Raji (cell line): Measurements from ENCODE around the gene CLEC4C.
"Not testable (repeated sequence)": the region's sequence is repeated elsewhere in the genome, so short reads cannot be mapped to it uniquely, and the experiment has no call there.

Source experiments
- POLR2A ChIP-seq: IDR thresholded peaks from 2 replicates; pipeline ENCODE4 v1.6.1; 2011; ENCODE audit warnings: low read depth, low read length, control low read depth; ENCODE audit not compliant: insufficient read depth

The CLEC4C gene, protein sequence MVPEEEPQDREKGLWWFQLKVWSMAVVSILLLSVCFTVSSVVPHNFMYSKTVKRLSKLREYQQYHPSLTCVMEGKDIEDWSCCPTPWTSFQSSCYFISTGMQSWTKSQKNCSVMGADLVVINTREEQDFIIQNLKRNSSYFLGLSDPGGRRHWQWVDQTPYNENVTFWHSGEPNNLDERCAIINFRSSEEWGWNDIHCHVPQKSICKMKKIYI

DNA sequence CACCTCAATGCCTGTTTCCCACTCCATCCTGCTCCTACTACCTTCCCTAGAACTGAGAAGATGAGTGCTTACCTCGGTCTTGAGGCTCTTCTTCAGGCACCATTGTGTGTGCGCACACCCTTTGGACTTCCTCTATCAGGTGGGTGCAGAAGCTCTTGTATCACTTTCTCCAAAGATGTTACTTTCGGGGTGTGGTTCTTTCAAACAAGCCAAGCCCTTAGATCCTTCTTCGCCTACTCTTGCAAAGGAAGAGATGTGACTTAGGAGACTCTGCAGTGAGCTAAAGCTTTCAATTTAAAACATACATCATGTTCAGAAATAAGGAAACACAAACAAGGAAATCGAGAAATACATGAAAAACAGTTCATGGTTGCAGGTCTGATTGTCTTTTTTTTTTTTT lies at the start of gene CLEC4C:
TSS of gene CLEC4C (minus strand) at position 130 of the 400 bp plus-strand sequence. CDS start at position 103, 27 bp downstream.
- no peak for TF ChIP-seq POLR2A

DNA sequence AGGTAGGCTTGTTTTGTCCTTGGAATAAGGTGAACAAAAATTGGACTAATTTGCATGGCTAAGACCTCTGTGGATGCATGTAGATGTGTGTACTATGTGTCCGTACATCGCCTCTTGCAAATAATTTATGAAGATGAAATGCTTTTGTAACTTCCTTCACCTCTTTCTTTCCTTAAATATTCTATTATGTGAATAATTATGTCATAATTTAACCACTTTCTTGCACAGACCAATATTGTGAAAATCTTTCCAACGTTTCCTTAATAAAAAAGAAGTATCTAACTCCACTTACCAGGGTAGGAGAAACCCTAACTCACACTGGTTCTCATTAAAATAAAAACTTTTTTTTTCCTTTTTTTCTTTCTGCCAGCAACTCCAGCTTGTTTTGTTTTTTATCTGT lies 46.0 kb upstream of the CLEC4C start:
- TF ChIP-seq POLR2A, result no peak

DNA sequence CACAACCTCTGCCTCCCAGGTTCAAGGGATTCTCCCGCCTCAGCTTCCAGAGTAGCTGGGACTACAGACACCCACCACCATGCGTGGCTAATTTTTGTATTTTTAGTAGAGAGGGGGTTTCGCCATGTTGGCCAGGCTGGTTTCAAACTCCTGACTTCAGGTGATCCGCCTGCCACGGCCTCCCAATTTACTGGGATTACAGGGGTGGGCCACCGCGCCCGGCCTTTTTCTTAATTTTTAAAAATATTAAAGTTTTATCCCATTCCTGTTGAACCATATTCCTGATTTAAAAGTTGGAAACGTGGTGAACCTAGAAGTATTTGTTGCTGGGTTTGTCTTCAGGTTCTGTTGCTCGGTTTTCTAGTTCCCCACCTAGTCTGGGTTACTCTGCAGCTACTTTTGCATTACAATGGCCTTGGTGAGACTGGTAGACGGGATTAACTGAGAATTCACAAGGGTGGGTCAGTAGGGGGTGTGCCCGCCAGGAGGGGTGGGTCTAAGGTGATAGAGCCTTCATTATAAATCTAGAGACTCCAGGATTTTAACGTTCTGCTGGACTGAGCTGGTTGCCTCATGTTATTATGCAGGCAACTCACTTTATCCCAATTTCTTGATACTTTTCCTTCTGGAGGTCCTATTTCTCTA lies 41.8 kb upstream of the CLEC4C start, which contains the start of gene NANOG:
TSS of gene NANOG (plus strand) at position 519 of the 645 bp plus-strand sequence. CDS start 213 bp downstream, outside the sequence.
- TF ChIP-seq POLR2A, result not testable (repeated sequence)

DNA sequence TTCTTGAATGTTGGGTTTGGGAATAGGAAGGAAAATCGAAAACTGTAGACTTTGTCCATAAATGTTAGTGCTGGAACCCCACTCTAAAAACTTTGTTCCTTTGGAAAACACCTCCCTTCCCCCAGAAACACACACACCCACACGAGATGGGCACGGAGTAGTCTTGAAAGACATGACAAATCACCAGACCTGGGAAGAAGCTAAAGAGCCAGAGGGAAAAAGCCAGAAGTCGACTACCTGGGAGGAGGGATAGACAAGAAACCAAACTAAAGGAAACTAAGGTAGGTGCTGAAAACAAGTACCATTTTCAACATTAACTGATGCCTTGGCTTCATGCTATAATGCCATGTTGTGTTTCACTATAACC lies 41.1 kb upstream of the CLEC4C start:
- no peak for TF ChIP-seq POLR2A

- no peak for TF ChIP-seq POLR2A
These were observed 40.6 kb upstream of the CLEC4C start for GRCh38 chr12:7787574-7788293.

DNA sequence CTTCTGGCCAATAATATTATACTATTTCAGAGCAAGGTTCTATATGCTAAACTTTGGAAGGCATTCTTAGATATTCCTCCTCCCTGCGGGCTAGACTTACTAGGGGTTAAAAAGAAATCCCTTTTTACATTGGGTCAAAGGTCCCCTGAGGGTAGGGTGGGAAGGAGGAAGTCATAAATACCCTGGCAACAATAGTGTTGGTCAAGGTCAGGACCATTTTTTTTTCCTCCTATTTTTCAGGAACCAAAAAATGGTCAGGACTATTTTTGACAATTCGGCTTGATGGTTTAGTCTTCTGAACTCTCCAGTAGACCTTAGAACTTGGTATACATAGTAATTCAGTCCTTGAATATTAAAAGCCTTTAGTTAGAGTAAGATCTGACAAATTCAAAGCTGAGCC lies 37.5 kb upstream of the CLEC4C start:
- TF ChIP-seq POLR2A, result no peak

- no peak for TF ChIP-seq POLR2A
These were observed 34.9 kb upstream of the CLEC4C start for GRCh38 chr12:7782055-7782454.

DNA sequence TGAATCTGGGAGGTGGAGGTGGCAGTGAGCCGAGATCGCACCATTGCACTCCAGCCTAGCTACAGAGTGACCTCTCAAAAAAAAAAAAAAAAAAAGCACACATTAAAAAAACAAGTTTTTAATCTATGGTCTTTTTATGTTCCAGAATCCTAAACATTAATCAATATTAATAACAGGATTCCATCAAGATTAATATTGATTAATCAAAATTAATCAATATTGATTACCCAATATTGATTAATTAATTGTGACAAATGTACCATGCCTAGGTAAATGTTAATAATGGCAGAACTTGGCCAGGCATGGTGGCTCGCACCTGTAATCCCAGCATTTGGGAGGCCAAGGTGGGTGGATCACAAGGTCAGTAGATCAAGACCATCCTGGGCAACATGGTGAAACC lies 34.1 kb upstream of the CLEC4C start:
- no peak for TF ChIP-seq POLR2A

DNA sequence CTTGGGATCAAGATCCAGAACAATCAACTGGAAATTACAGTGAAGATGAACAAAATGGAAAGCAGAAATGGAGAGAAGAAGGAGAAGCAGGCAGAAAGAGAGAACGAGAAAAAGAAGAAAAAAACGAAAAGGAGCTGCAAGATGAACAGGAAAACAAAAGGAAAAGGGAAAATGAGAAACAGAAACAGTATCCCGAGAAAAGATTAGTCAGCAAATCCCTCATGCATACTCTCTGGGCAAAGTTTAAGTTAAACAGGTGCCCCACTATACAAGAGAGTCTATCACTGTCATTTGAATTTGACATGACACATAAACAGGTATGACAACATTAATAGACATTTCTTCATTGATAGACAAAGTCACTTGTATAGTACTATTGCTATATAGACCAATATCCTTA lies 22.8 kb upstream of the CLEC4C start:
- TF ChIP-seq POLR2A, result no peak

DNA sequence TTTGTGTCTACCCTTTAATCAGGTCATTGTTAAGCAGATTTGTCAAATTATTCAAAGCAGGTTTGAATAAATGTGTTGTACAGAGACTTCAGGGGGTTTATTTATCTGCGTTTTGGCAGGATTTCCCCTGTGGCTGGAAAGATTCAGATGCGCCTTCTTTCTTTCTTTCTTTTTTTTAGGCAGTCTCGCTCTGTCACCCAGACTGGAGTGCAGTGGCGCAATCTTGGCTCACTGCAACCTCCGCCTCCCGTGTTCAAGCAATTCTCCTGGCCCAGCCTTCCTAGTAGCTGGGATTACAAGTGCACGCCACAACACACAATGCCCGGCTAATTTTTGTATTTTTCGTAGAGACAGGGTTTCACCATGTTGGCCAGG lies 11.6 kb upstream of the CLEC4C start:
- TF ChIP-seq POLR2A, result no peak

DNA sequence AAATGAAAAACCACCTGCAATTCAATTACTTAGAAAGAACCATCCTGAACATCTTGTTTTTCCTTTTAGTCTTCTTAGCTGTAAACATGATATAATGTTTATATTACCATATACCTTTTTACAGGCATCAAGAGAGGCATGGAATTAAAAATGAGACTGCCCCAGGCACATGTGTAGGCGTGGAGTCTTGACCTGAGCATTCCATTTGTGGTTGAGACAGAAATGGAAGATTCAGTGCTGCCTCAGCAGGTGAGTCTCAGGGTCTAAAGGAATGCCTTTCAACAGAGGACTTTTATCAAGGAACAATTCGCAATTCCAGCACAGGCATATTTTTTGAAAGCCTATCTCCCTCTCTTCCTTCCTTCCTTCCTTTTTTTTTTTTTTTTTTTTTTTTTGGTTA lies 9.8 kb upstream of the CLEC4C start:
- no peak for TF ChIP-seq POLR2A

DNA sequence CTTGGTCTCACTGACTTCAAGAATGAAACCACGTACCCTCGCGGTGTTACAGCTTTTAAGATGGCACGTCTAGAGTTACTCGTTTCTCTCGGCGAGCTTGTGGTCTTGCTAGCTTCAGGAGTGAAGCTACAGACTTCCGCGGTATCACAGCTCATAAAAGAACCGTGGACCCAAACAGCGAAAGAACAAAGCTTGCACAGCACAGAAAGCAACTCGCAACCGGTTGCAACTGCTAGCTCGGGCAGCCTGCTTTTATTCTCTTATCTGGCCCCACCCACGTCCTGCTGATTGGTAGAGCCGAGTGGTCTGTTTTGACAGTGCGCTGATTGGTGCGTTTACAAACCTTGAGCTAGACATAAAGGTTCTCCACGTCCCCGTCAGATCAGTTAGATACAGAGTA lies 4.2 kb upstream of the CLEC4C start:
- TF ChIP-seq POLR2A, result no peak

- TF ChIP-seq POLR2A, result no peak
These were observed 3.2 kb upstream of the CLEC4C start for GRCh38 chr12:7750350-7750749.

DNA sequence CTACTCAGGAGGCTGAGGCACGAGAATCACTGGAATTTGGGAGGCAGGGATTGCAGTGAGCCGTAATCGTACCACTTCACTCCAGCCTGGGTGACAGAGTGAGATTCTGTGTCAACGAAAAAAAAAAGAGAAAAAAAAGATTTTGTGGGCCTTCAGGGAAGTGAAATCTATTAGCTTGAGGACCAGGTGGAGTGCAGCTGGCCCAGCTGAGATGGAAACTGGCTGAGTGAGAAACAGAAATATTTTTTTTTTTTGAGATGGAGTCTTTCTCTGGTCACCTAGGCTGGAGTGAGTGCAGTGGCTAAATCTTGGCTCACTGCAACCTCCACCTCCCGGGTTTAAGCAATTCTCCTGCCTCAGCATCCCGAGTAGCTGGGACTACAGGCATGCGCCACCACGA lies 2.3 kb upstream of the CLEC4C start:
- no peak for TF ChIP-seq POLR2A

DNA sequence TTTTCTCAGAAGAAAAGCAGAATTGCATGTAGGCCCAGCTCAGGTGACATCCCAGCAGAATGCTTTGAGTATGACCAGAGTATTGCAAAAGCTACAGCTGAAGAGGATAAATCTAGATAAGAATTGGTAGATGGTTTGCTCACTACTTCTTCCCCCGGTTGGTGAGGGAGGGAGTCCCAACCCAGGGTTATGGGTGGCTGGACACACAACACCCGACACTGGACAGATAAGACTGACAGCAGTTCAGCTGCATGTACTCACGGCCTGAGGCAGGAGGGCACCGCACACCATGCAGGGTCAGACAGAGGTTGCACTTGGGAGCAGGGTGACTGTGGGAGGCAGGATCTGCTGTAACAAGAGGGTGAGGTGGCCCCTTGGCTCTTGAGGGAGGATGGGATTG lies 1.7 kb upstream of the CLEC4C start:
- no peak for TF ChIP-seq POLR2A

- no peak for TF ChIP-seq POLR2A
These were observed 14.2 kb downstream of the CLEC4C start for GRCh38 chr12:7732993-7733392.
